GM12874 (cell line): ENCODE data around the gene DENND1A.

Experiments used
- TF ChIP-seq, protein P1 (sequence below): IDR thresholded peaks from 2 replicates; pipeline ENCODE4 v1.5.1; 2011; ENCODE audit warnings: low read depth, mild to moderate bottlenecking, control low read depth, low read length, moderate library complexity; ENCODE audit not compliant: insufficient read depth

Gene DENND1A

DNA sequence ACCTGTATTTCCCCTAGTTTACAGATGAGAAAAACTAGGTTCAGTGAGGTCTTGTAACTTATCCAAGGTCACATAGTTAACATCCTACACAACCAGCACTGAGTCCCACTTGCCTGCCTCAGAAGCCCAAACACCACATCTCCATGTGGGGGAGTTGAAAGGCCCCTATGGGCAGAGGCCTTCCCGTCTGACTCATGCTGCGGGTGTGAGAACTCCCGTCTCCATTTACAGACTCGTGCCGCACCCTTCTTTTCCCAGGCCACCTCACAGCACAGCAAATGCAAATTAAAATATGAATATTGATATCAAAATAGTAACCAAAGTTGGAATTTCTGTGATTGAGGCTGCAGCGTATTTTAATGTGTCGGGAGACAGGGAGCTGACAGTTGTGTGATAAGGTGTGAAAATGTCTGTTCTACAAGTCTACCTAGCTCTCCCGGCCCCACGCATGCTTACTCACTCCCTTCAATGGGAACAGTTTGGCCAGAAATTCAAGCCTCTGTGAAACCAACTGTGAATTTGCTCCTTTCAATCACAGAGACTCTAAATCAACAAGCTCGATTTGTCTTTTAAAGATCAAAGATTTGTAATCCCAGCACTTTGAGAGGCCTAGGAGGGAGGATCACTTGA lies 483.8 kb downstream of the DENND1A start:
- TF ChIP-seq, protein P1, sequence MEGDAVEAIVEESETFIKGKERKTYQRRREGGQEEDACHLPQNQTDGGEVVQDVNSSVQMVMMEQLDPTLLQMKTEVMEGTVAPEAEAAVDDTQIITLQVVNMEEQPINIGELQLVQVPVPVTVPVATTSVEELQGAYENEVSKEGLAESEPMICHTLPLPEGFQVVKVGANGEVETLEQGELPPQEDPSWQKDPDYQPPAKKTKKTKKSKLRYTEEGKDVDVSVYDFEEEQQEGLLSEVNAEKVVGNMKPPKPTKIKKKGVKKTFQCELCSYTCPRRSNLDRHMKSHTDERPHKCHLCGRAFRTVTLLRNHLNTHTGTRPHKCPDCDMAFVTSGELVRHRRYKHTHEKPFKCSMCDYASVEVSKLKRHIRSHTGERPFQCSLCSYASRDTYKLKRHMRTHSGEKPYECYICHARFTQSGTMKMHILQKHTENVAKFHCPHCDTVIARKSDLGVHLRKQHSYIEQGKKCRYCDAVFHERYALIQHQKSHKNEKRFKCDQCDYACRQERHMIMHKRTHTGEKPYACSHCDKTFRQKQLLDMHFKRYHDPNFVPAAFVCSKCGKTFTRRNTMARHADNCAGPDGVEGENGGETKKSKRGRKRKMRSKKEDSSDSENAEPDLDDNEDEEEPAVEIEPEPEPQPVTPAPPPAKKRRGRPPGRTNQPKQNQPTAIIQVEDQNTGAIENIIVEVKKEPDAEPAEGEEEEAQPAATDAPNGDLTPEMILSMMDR = no peak

DNA sequence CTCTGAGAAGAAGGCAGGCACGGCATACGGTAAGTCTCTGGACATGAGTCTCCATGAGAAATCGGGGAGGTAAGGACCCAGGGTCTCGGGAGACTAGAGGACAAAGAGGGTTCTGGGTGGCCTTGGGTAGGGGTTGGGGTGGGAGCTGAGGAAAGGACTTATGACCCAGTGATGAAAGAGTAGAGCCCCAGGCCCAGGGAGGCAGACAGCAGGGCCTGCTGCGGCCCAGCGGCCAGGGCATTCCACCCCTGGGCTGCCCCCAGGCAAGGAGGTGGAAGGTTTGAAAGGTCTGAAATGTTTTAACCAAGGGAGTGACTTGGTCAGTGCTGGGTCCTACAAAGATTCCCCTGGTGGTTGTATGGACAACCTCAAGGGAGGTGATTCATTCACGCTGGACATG lies 484.8 kb downstream of the DENND1A start:
- TF ChIP-seq, protein P1 = no peak

DNA sequence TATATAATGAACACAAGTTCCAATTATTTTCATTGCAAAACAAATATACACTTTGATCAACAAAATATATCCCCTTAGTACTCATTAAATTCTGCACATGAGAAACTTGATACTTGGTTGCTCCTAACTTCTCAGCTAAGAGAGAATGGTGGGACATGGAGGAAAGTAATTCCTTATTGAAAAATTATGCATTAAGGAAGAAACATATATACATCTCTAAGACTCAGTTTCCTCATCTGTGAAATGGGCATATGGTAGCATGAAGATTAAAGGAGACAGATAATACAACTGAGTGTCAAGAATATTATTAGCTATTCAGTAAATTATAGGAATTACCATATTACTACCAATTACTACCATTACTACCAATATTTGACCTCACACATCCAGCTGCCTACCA lies 488.2 kb downstream of the DENND1A start:
- TF ChIP-seq, protein P1 = no peak

DNA sequence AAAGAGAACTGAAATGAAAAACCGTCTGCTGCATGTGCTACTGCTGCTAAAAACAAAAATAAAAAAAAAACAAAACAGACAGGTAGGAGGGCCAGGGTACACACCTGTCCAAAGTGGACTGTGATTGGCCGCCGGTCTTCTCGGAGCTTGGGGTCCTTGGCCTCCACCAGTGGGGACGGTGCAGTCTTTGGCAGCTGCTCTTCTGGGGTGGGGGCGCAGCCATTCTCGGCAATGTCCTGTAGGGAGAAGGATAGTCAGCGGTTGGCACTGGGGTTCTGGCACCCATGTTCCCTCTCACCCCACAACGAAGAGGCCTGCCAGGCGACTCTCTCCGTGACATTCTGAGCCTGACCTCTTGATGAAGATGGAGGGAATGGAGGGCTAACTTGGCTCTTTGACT lies 489.7 kb downstream of the DENND1A start:
- TF ChIP-seq, protein P1 = no peak

DNA sequence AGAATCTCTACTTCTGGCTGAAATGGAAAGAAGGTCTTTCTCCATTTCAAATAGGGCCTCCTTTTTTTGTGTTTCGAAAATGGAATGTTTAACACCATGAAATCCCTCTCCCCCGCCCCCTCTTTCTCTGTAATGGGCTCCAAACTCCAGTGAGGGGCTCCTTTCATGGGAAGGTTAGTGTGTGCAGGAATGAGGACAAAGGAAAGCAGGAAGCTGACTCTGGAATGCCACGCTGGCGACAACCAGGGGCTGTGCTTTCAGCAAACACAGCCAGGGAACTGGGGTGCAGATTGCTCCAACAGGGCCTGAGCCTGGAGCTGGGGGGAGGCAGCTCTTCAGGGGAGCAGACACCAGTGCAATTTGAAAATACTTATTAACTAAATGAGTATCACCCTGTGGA lies 491.1 kb downstream of the DENND1A start:
- TF ChIP-seq, protein P1 = no peak

DNA sequence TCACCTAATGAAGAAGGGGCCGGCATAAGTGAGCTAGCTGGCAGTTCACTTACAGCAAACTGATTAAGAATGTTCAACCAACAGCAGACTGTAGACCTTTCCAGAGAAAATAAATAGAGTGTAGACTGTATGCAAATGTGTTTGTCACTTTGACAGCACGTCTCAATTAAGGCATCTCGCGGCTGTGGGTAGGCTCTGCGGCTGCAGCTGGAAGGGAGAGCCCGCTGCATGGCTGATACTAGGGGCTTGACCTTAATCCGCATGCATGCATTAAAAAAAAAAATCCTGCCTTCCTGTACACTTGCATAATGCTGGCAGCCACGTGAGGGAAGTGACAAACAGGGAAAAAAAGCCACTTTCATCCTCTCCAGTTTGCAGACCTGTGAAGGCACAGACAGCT lies 491.6 kb downstream of the DENND1A start:
- TF ChIP-seq, protein P1 = no peak

DNA sequence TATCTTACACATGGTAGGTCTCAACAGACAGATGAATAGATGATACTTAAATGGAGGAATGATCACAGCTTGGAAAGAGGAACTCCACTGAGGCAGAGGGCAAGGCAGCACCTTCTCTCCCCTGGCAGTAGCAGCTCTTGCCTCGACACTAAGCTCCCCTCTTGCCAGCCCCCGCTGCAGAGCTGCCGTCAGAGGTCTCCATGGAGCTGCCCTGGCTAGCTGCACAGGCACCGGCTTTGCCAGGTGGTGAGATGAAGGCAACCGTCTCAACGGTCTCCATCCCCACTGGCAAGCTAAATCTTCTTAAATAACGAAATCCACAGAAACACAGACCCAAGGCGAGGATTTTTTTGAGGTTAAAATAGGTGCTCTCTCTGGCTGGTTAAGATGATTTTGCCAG lies 492.7 kb downstream of the DENND1A start:
- TF ChIP-seq, protein P1 = no peak
